ENCODE results near the gene NKX6-1. TPM values are rescaled to one million over a fixed set of nuclear protein-coding genes. Genes with fewer than 3 reads are reported as not detected.
A peak's percentile ranks its signal among the peaks of the same experiment; 100 is the strongest.

The NKX6-1 gene
- total and polyA plus RNA-seq, 2 donors (not counting 3 experiments of a cell fraction or from before 2014, with no cell fraction given), result not detected

DNA sequence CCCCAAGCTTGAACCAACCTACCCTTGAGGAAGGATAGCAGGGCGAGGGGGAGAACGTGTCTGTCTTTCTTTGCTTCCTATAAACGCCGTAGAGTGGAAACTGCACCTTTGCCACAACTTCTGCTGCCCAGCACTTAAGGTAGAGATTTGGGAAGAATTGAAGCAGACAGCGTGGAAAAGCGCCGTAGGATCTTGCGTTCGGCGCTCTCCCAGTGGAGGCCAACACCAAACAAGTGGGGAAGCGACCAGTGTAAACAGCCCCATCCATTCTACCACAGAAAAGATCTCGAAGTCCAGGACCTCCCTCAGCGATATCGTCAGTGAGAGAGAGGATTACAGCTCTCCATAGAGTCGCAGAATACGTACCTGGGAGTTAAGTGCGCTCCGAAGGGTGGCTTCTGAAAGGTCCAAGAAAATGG is 3.9 kb upstream of the NKX6-1 start:
- Histone ChIP-seq H3K79me2 (ENCODE audit: control insufficient read depth, insufficient read depth, low read length) (no peaks in the 10 kb centered on the region), H3K36me3 (ENCODE audit: control insufficient read depth in 2 of 2, extremely low read depth in 1 of 2, insufficient read depth in 2 of 2, low read length in 2 of 2) (no peaks in the 10 kb centered on the region), H3K4me2 (ENCODE audit: insufficient read depth, low read length) (no peak overlapping the region), H2AFZ (ENCODE audit: low read depth, low read length) (no peak overlapping the region), H3K9ac (replicated peaks; ENCODE audit: extremely low read depth, insufficient read depth, low read length) (no peak overlapping the region), H3K9me3 (replicated peaks; ENCODE audit: control insufficient read depth, insufficient read depth, low read length) (no peaks in the 10 kb centered on the region), H3K9me1 (replicated peaks; ENCODE audit: control insufficient read depth, extremely low read depth, insufficient read depth, low read length) (no peaks in the 10 kb centered on the region), H3K27ac (ENCODE audit: insufficient read depth, low read depth, low read length) (no peak overlapping the region), H3K4me1 (ENCODE audit: control insufficient read depth, extremely low read depth, insufficient read depth, low read length) (peaks cover 7% of the 10 kb centered on the region), H4K20me1 (replicated peaks; ENCODE audit: control insufficient read depth, extremely low read depth, insufficient read depth, low read length) (no peaks in the 10 kb centered on the region), H3K27me3 (ENCODE audit: control insufficient read depth in 2 of 2, insufficient read depth in 2 of 2, low read length in 2 of 2) (peaks cover 56 to 81% of the 10 kb centered on the region in 2 experiments), H3K4me3 (replicated peaks in 1 of 3; ENCODE audit: insufficient read depth in 1 of 3, low read depth in 1 of 3, low read length in 3 of 3) (no peak overlapping the region)
- no TSS peak for BruUV-seq (replicated peaks)
- intact Hi-C loops (cut with micrococcal nuclease) (loop anchor here (5.0 to 10.0 kb wide), 3 partner anchors 79 to 998 kb away; partner anchors contain the start of gene CDS1), dilution Hi-C loops (cut with MboI; ENCODE audit: extremely low pct_ligation_motif_present, low sequenced_read_pairs) (no loop called here)
- DNase-seq (ENCODE audit: low read depth, low spot score), result no peak
- ChIA-PET CTCF (interaction anchor here (1.0 to 2.7 kb wide), 5 partner anchors 13 to 857 kb away, joined by 3 to 50 read pairs (median 14); no protein-coding TSS in a partner anchor), POLR2A (no interaction called here)
- no peak for FAIRE-seq
- no peak for TF ChIP-seq POLR2A (IDR thresholded peaks at IDR 0.05; ENCODE audit: low read depth, low read length)
- peak; percentile 92 for TF ChIP-seq EZH2 (IDR thresholded peaks at IDR 0.05; ENCODE audit: borderline replicate concordance, low read depth, low read length, severe bottlenecking)

- Histone ChIP-seq H3K9me3 (replicated peaks; ENCODE audit: control insufficient read depth, insufficient read depth, low read length) (no peaks in the 10 kb centered on the region), H4K20me1 (replicated peaks; ENCODE audit: control insufficient read depth, extremely low read depth, insufficient read depth, low read length) (no peaks in the 10 kb centered on the region), H3K27ac (ENCODE audit: insufficient read depth, low read depth, low read length) (no peak overlapping the region), H3K4me3 (replicated peaks in 1 of 3; ENCODE audit: insufficient read depth in 1 of 3, low read depth in 1 of 3, low read length in 3 of 3) (no peak overlapping the region), H3K4me1 (ENCODE audit: control insufficient read depth, extremely low read depth, insufficient read depth, low read length) (peaks cover 11% of the 10 kb centered on the region), H3K9ac (replicated peaks; ENCODE audit: extremely low read depth, insufficient read depth, low read length) (no peak overlapping the region), H3K4me2 (ENCODE audit: insufficient read depth, low read length) (no peak overlapping the region), H3K9me1 (replicated peaks; ENCODE audit: control insufficient read depth, extremely low read depth, insufficient read depth, low read length) (no peaks in the 10 kb centered on the region), H3K36me3 (ENCODE audit: control insufficient read depth in 2 of 2, extremely low read depth in 1 of 2, insufficient read depth in 2 of 2, low read length in 2 of 2) (no peaks in the 10 kb centered on the region), H3K27me3 (ENCODE audit: control insufficient read depth in 2 of 2, insufficient read depth in 2 of 2, low read length in 2 of 2) (peaks cover 58 to 82% of the 10 kb centered on the region in 2 experiments), H2AFZ (ENCODE audit: low read depth, low read length) (no peak overlapping the region), H3K79me2 (ENCODE audit: control insufficient read depth, insufficient read depth, low read length) (no peaks in the 10 kb centered on the region)
- ChIA-PET CTCF (interaction anchor here (1.0 to 2.7 kb wide), 4 partner anchors 12 to 856 kb away, joined by 3 to 50 read pairs (median 15); no protein-coding TSS in a partner anchor), POLR2A (no interaction called here)
- dilution Hi-C loops (cut with MboI; ENCODE audit: extremely low pct_ligation_motif_present, low sequenced_read_pairs) (no loop called here), intact Hi-C loops (cut with micrococcal nuclease) (loop anchor here (5.0 to 10.0 kb wide), 3 partner anchors 80 to 998 kb away; partner anchors contain the start of gene CDS1)
- TF ChIP-seq, protein P1, sequence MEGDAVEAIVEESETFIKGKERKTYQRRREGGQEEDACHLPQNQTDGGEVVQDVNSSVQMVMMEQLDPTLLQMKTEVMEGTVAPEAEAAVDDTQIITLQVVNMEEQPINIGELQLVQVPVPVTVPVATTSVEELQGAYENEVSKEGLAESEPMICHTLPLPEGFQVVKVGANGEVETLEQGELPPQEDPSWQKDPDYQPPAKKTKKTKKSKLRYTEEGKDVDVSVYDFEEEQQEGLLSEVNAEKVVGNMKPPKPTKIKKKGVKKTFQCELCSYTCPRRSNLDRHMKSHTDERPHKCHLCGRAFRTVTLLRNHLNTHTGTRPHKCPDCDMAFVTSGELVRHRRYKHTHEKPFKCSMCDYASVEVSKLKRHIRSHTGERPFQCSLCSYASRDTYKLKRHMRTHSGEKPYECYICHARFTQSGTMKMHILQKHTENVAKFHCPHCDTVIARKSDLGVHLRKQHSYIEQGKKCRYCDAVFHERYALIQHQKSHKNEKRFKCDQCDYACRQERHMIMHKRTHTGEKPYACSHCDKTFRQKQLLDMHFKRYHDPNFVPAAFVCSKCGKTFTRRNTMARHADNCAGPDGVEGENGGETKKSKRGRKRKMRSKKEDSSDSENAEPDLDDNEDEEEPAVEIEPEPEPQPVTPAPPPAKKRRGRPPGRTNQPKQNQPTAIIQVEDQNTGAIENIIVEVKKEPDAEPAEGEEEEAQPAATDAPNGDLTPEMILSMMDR (IDR thresholded peaks at IDR 0.05; ENCODE audit: extremely low read depth in 1 of 2, insufficient read depth in 1 of 2, low read depth in 1 of 2, low read length in 2 of 2), result no peak
- peak; percentile 94 for TF ChIP-seq EZH2 (IDR thresholded peaks at IDR 0.05; ENCODE audit: borderline replicate concordance, low read depth, low read length, severe bottlenecking)
- no peak for TF ChIP-seq POLR2A (IDR thresholded peaks at IDR 0.05; ENCODE audit: low read depth, low read length)
- no peak for TF ChIP-seq GATA2 (IDR thresholded peaks at IDR 0.05; ENCODE audit: insufficient read depth, insufficient read length, low read depth, low read length)
- BruUV-seq (replicated peaks), result no TSS peak
- FAIRE-seq, result no peak
- no peak for DNase-seq (ENCODE audit: low read depth, low spot score)
Observed at GRCh38 chr4:84502333-84502954, 3.4 kb upstream of the NKX6-1 start.

Data from endothelial cell of umbilical vein (primary cell).